Panc1 (cell line): ENCODE measurements around the gene DNAH6.

ENCODE experiments used
- CTCF ChIP-seq: fragments of 450-650 bp; IDR thresholded peaks from 2 replicates; pipeline ENCODE4 v1.5.1; 2017; ENCODE audit warnings: mild to moderate bottlenecking
- POLR2AphosphoS5 ChIP-seq: IDR thresholded peaks from 2 replicates; pipeline ENCODE4 v1.6.1; 2012; ENCODE audit warnings: mild to moderate bottlenecking, low read depth, low read length, moderate library complexity
- SIN3A ChIP-seq: IDR thresholded peaks from 2 replicates; pipeline ENCODE4 v1.6.1; 2012; ENCODE audit warnings: low read depth, mild to moderate bottlenecking, low read length, moderate library complexity, borderline replicate concordance; ENCODE audit not compliant: insufficient read depth
- TCF7L2 ChIP-seq: IDR thresholded peaks from 2 replicates; pipeline ENCODE4 v1.6.1; 2011; ENCODE audit warnings: mild to moderate bottlenecking, low read depth, low read length, inconsistent platforms

- no peak for TF ChIP-seq CTCF
- no peak for TF ChIP-seq TCF7L2
- no peak for TF ChIP-seq SIN3A
- no peak for TF ChIP-seq POLR2AphosphoS5
Observed at GRCh38 chr2:84700006-84700405, 183.7 kb downstream of the DNAH6 start.
